Brain microvascular endothelial cell (primary cell): Measurements from ENCODE around the gene RAPGEF1.

ENCODE experiments used
- DNase-seq: peaks from one replicate; pipeline ENCODE4 v3.0.0-alpha.2; 2020
- H3K27ac ChIP-seq: fragments of 250-450 bp; sonication (Bioruptor Pico); 2 replicates; pipeline ENCODE4 v1.5.1; 2020; ENCODE audit warnings: mild to moderate bottlenecking, moderate library complexity
- H3K27me3 ChIP-seq: fragments of 250-450 bp; sonication (Bioruptor Pico); replicated peaks from 2 replicates; pipeline ENCODE4 v1.5.1; 2020; ENCODE audit warnings: mild to moderate bottlenecking
- H3K36me3 ChIP-seq: fragments of 250-450 bp; sonication (Bioruptor Pico); replicated peaks from 2 replicates; pipeline ENCODE4 v1.5.1; 2020; ENCODE audit warnings: mild to moderate bottlenecking
- H3K4me3 ChIP-seq: 2 replicates; pipeline ENCODE4 v1.5.1; 2011; ENCODE audit warnings: low read depth, mild to moderate bottlenecking, control low read depth, low read length, moderate library complexity
- CTCF ChIP-seq: IDR thresholded peaks from 2 replicates; pipeline ENCODE4 v1.5.1; 2011; ENCODE audit warnings: low read depth, mild to moderate bottlenecking, moderate library complexity, low read length, control low read depth, inconsistent platforms; ENCODE audit errors: missing control alignments
- in situ Hi-C: cut with HindIII; loops from 2 replicates; pipeline ENCODE4 v1.10.0; 2017; ENCODE audit warnings: low sequenced_read_pairs, low pct_ligation_motif_present

RAPGEF1 gene

GRCh38 chr9:131611586-131612315, 128.1 kb downstream of the RAPGEF1 start:
- Histone ChIP-seq H3K27me3 (no peaks in the 10 kb centered on the region), H3K36me3 (peaks cover 3% of the 10 kb centered on the region), H3K27ac (no peak overlapping the region), H3K4me3 (no peak overlapping the region)
- no peak for DNase-seq
- in situ Hi-C loops = no loop called here
- no peak for TF ChIP-seq CTCF

DNA sequence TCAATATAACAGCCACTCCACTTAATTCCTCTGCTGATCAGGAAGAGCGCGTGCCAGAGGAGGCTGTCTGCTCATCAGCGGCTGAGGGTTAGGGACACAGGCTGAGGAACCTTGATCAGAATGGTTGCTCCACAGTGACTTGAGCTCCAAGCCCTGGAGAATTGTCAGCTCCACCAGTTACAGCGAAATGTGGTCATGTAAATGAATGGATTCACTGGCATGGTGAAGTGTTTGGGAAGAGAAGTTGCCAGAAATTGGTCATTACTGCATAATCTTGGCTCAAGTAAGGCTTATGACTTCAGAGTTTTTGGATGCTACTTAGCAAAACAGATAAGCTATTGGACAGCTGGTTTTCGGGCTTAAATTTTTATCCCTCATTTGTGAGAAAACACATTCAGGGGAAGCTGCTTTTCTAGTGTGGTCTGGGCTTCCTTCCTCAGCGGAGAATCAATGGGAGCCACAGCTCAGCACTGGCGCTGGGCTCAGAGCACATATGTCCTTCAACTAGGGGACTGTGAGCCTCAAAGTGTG, 129.6 kb downstream of the RAPGEF1 start:
- Histone ChIP-seq H3K36me3 (peaks cover 3% of the 10 kb centered on the region), H3K27me3 (no peaks in the 10 kb centered on the region), H3K4me3 (no peak overlapping the region), H3K27ac (no peak overlapping the region)
- no peak for TF ChIP-seq CTCF
- in situ Hi-C loops = no loop called here
- no peak for DNase-seq

GRCh38 chr9:131609099-131609830, 130.6 kb downstream of the RAPGEF1 start:
- peak; percentile 32 for DNase-seq
- Histone ChIP-seq H3K36me3 (peaks cover 2% of the 10 kb centered on the region), H3K27me3 (no peaks in the 10 kb centered on the region), H3K4me3 (no peak overlapping the region), H3K27ac (peak overlapping the region; percentile 25)
- no peak for TF ChIP-seq CTCF
- in situ Hi-C loops = no loop called here

- in situ Hi-C loops = no loop called here
- Histone ChIP-seq H3K27ac (peak overlapping the region; percentile 25), H3K27me3 (no peaks in the 10 kb centered on the region), H3K36me3 (no peaks in the 10 kb centered on the region), H3K4me3 (no peak overlapping the region)
- TF ChIP-seq CTCF = no peak
- DNase-seq = peak; percentile 83
Observed at GRCh38 chr9:131608493-131609037, 131.3 kb downstream of the RAPGEF1 start.

DNA sequence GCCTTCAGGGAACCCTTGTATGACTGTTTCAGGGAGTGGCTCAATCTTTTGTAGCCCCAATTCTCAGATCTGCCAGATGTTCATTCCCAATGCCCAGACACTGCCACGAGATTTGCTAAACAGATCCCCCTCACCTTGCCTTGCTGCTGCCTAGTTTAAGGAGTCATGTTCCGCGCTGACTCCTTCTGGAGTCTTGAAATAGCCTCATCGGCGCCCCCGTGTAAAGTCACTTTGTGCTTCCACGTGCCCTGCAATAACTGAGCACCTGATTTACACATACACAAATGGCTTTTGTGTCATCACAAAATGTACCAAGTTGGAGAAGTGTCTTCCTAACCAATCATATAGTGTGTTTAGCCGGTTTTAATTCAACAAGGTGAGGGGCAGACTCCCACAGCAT, 132.3 kb downstream of the RAPGEF1 start:
- in situ Hi-C loops = no loop called here
- no peaks in the 10 kb centered on the region for H3K36me3 ChIP-seq
- no peaks in the 10 kb centered on the region for H3K27me3 ChIP-seq
- no peak for DNase-seq
- no peak for TF ChIP-seq CTCF
- H3K4me3 ChIP-seq = no peak overlapping the region
- H3K27ac ChIP-seq = no peak overlapping the region
